Measurements from ENCODE around the gene ORC2. TPM values are rescaled to one million over a fixed set of nuclear protein-coding genes. Genes with fewer than 3 reads are reported as not detected.

ORC2 gene
- total RNA-seq, 4 donors from 2014 or later: 25.2 to 40.3 (median 34.0) TPM

DNA sequence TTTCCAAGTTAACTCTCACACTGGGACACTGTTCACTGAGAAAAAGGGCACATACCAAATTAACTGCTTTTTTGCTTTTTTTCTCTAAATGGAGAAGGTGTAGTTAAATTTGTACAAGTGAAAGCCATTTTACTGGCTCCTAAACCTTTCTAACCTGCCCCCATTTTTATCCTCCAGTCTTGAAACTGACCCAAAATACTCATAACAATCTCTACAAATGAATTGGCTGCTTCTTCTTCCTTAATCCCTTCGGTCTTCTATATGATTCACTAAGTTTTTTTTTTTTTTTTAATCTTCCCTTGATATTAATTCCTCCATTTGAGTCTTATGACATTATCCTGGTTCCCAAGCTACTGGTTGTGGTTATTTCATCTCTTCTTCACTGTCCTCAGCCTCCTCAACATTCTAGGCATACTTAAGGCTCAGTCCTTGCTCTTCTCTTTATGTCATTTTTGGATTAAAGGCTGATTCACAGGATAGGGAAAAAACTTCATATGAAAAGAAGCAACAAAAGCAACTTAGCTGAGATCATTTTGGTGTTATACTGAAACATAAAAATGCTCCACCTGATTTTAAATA lies 19.8 kb downstream of the ORC2 start:
- TF ChIP-seq, protein P1, sequence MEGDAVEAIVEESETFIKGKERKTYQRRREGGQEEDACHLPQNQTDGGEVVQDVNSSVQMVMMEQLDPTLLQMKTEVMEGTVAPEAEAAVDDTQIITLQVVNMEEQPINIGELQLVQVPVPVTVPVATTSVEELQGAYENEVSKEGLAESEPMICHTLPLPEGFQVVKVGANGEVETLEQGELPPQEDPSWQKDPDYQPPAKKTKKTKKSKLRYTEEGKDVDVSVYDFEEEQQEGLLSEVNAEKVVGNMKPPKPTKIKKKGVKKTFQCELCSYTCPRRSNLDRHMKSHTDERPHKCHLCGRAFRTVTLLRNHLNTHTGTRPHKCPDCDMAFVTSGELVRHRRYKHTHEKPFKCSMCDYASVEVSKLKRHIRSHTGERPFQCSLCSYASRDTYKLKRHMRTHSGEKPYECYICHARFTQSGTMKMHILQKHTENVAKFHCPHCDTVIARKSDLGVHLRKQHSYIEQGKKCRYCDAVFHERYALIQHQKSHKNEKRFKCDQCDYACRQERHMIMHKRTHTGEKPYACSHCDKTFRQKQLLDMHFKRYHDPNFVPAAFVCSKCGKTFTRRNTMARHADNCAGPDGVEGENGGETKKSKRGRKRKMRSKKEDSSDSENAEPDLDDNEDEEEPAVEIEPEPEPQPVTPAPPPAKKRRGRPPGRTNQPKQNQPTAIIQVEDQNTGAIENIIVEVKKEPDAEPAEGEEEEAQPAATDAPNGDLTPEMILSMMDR (IDR thresholded peaks at IDR 0.05): no peak
- TF ChIP-seq POLR2A (IDR thresholded peaks at IDR 0.05): no peak
- H3K4me1 ChIP-seq: no peaks in the 10 kb centered on the region
- intact Hi-C loops (cut with DNase I): no loop called here
- DNase-seq: no peak
- H3K36me3 ChIP-seq: peaks cover 20 to 23% of the 10 kb centered on the region in 2 donors
- no peaks in the 10 kb centered on the region for H3K27me3 ChIP-seq
- H3K4me3 ChIP-seq (replicated peaks in 1 of 3): no peak overlapping the region
- WGBS, 2 donors: 88 to 89% methylated on average over 1 of the region's 1 CpG
- H3K9me3 ChIP-seq: no peaks in the 10 kb centered on the region
- H3K27ac ChIP-seq: no peak overlapping the region

DNA sequence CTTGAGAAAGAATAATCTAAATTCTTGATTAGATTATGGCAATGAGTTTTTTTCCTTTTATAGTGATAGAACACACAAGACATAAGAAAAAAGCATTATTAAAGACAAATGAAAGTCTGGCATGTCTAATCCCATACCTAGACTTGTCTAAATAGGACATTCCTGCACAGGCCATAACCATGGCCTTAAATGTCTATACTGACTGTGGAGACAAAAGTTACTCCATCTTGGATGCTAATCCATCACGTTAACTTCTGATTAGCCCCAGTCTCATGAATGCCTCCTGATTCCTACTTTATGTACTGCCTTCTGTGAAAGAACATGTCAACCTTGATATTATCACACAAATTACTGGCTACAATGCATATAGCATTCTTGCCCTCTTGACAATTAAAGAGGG lies 23.6 kb downstream of the ORC2 start:
- H3K4me3 ChIP-seq (replicated peaks in 1 of 3): no peak overlapping the region
- intact Hi-C loops (cut with DNase I): no loop called here
- H3K9me3 ChIP-seq: no peaks in the 10 kb centered on the region
- no peaks in the 10 kb centered on the region for H3K4me1 ChIP-seq
- TF ChIP-seq, protein P1 (IDR thresholded peaks at IDR 0.05): no peak
- TF ChIP-seq POLR2A (IDR thresholded peaks at IDR 0.05): no peak
- no peaks in the 10 kb centered on the region for H3K27me3 ChIP-seq
- DNase-seq: no peak
- no peak overlapping the region for H3K27ac ChIP-seq
- WGBS, 2 donors: 96 to 100% methylated on average over 1 of the region's 1 CpG
- peaks cover 20 to 41% of the 10 kb centered on the region in 2 donors for H3K36me3 ChIP-seq

- Histone ChIP-seq H3K27ac (no peak overlapping the region), H3K36me3 (peaks cover 4 to 32% of the 10 kb centered on the region in 2 donors), H3K4me3 (replicated peaks in 1 of 3) (no peak overlapping the region), H3K27me3 (no peaks in the 10 kb centered on the region), H3K9me3 (no peaks in the 10 kb centered on the region), H3K4me1 (no peaks in the 10 kb centered on the region)
- TF ChIP-seq, protein P1 (IDR thresholded peaks at IDR 0.05): no peak
- no peak for TF ChIP-seq POLR2A (IDR thresholded peaks at IDR 0.05)
- WGBS, 2 donors: 81 to 86% methylated on average over 3 of the region's 3 CpGs
- DNase-seq: no peak
- intact Hi-C loops (cut with DNase I): no loop called here
Measured at GRCh38 chr2:200930947-200931626, 32.4 kb downstream of the ORC2 start.

GRCh38 chr2:200929334-200930249 lies 33.9 kb downstream of the ORC2 start:
- no peak for DNase-seq
- WGBS, 2 donors: 90 to 97% methylated on average over 2 of the region's 2 CpGs
- Histone ChIP-seq H3K4me1 (no peaks in the 10 kb centered on the region), H3K36me3 (peaks cover 4 to 31% of the 10 kb centered on the region in 2 donors), H3K9me3 (no peaks in the 10 kb centered on the region), H3K27me3 (no peaks in the 10 kb centered on the region), H3K27ac (no peak overlapping the region), H3K4me3 (replicated peaks in 1 of 3) (no peak overlapping the region)
- intact Hi-C loops (cut with DNase I): no loop called here
- TF ChIP-seq, protein P1 (IDR thresholded peaks at IDR 0.05): no peak
- TF ChIP-seq POLR2A (IDR thresholded peaks at IDR 0.05): no peak
